ENCODE data around the gene NEU1. TPM values are rescaled to one million over a fixed set of nuclear protein-coding genes. Genes with fewer than 3 reads are reported as not detected.
"Not testable (repeated sequence)": the region's sequence is repeated elsewhere in the genome, so short reads cannot be mapped to it uniquely, and the experiment has no call there.

The NEU1 gene
- total RNA-seq, 2 donors from 2014 or later = 29.3 to 30.6 TPM

GRCh38 chr6:31815025-31815838 is 47.4 kb downstream of the NEU1 start, which contains the start of the genes HSPA1A and HSPA1L:
Gene HSPA1A, plus strand, starts transcription at chr6:31815543. Its CDS starts 214 bp downstream, at chr6:31815757.
Gene HSPA1L, minus strand, starts transcription at chr6:31815283. Its CDS starts 3,311 bp downstream, at chr6:31811972.
- peak within 1 kb of the TSS in 1 of 2 donors; percentile 36 for H3K4me3 ChIP-seq
- DNase-seq = peak; percentile 93 to 95 (median 94)
- ATAC-seq = peak; percentile 76
- H3K27me3 ChIP-seq = no peaks in the 10 kb centered on the region
- H3K9me3 ChIP-seq = no peaks in the 10 kb centered on the region
- 0% methylated on average over 54 of the region's 56 CpGs; no CpG with 5 or more reads in 1 of the 2 donors for WGBS, 2 donors
- H3K4me1 ChIP-seq = peaks cover 44% of the 10 kb centered on the region
- no peaks in the 10 kb centered on the region for H3K36me3 ChIP-seq (replicated peaks in 1 of 2; ENCODE audit: insufficient read depth in 1 of 2, low read depth in 2 of 2)
- intact Hi-C loops (cut with DNase I) = no loop called here
- peak within 1 kb of the TSS; percentile 88 to 100 (median 94) for H3K27ac ChIP-seq
- peak; percentile 99 to 100 (median 100) for TF ChIP-seq POLR2A (IDR thresholded peaks at IDR 0.05)
- peak in 2 of 7 experiments; percentile 8 to 10 for TF ChIP-seq CTCF (IDR thresholded peaks at IDR 0.05)

- no peaks in the 10 kb centered on the region for H3K9me3 ChIP-seq
- TF ChIP-seq POLR2A (IDR thresholded peaks at IDR 0.05) (peak in 2 of 3 donors; percentile 1 to 31), CTCF (IDR thresholded peaks at IDR 0.05) (no peak)
- H3K27ac ChIP-seq = peak overlapping the region; percentile 88 to 100 (median 94)
- intact Hi-C loops (cut with DNase I) = no loop called here
- peaks cover 38% of the 10 kb centered on the region for H3K4me1 ChIP-seq
- no peaks in the 10 kb centered on the region for H3K36me3 ChIP-seq (replicated peaks in 1 of 2; ENCODE audit: insufficient read depth in 1 of 2, low read depth in 2 of 2)
- H3K27me3 ChIP-seq = no peaks in the 10 kb centered on the region
- 0% methylated on average over 5 to 13 of the region's 13 CpGs for WGBS, 2 donors
- ATAC-seq (peak; percentile 89), DNase-seq (peak; percentile 94 to 98 (median 96))
- no peak overlapping the region for H3K4me3 ChIP-seq
Observed at GRCh38 chr6:31814677-31815024, 48.0 kb downstream of the NEU1 start.

- Histone ChIP-seq H3K36me3 (replicated peaks in 1 of 2; ENCODE audit: insufficient read depth in 1 of 2, low read depth in 2 of 2) (no peaks in the 10 kb centered on the region), H3K9me3 (no peaks in the 10 kb centered on the region), H3K4me3 (no peak overlapping the region), H3K27ac (peak overlapping the region; percentile 66 to 100 (median 94)), H3K27me3 (no peaks in the 10 kb centered on the region), H3K4me1 (peaks cover 27% of the 10 kb centered on the region)
- TF ChIP-seq POLR2A (IDR thresholded peaks at IDR 0.05) (no peak), CTCF (IDR thresholded peaks at IDR 0.05) (no peak)
- no peak for DNase-seq
- 85 to 88% methylated on average over 7 of the region's 7 CpGs for WGBS, 2 donors
- no peak for ATAC-seq
- intact Hi-C loops (cut with DNase I) = no loop called here
Observed at GRCh38 chr6:31813465-31813849, 49.2 kb downstream of the NEU1 start.

- Histone ChIP-seq H3K36me3 (replicated peaks in 1 of 2; ENCODE audit: insufficient read depth in 1 of 2, low read depth in 2 of 2) (no peaks in the 10 kb centered on the region), H3K27ac (no peak overlapping the region), H3K4me3 (no peak overlapping the region), H3K4me1 (peaks cover 21% of the 10 kb centered on the region), H3K27me3 (no peaks in the 10 kb centered on the region), H3K9me3 (no peaks in the 10 kb centered on the region)
- ATAC-seq (no peak), DNase-seq (no peak)
- WGBS, 2 donors = 83 to 87% methylated on average over 12 of the region's 12 CpGs
- intact Hi-C loops (cut with DNase I) = no loop called here
- TF ChIP-seq POLR2A (IDR thresholded peaks at IDR 0.05) (no peak), CTCF (IDR thresholded peaks at IDR 0.05) (no peak)
Observed at GRCh38 chr6:31811645-31812044, 51.0 kb downstream of the NEU1 start.

- H3K27ac ChIP-seq; ATAC-seq; H3K27me3 ChIP-seq; intact Hi-C loops (cut with DNase I); H3K4me3 ChIP-seq; H3K9me3 ChIP-seq; DNase-seq; H3K36me3 ChIP-seq (replicated peaks in 1 of 2; ENCODE audit: insufficient read depth in 1 of 2, low read depth in 2 of 2): not testable (repeated sequence)
- WGBS, 2 donors = 87 to 89% methylated on average over 10 of the region's 10 CpGs
- H3K4me1 ChIP-seq = peaks cover 16% of the 10 kb centered on the region
Observed at GRCh38 chr6:31808599-31808998, 54.0 kb downstream of the NEU1 start.

Small RNA genes within 50 kb of the gene (small RNA-seq; reads per million reads assigned to genes)
- gene SNORD48 (529 reads per million, percentile 98 among the genes with 10 or more reads in this experiment), gene SNORD52 (not detected)

Other genes starting within 250 kb of the NEU1 start
- gene AIF1, start 247.6 kb downstream of the NEU1 start, total RNA-seq = 1 to 10 TPM; 2.3 to 7.3 TPM
- gene PRRC2A, start 242.1 kb downstream of the NEU1 start, total RNA-seq = 10 to 100 TPM; 48.8 to 57.4 TPM
- 100 to 1,000 TPM; 101 to 128 TPM for gene BAG6, start 210.2 kb downstream of the NEU1 start, total RNA-seq
- gene APOM, start 206.9 kb downstream of the NEU1 start, total RNA-seq = 1 to 10 TPM in 1 of 2 donors, not detected in 1; 1.6 TPM
- gene C6orf47, start 202.0 kb downstream of the NEU1 start, total RNA-seq = 10 to 100 TPM; 15.8 to 22.1 TPM
- gene GPANK1, start 197.8 kb downstream of the NEU1 start, total RNA-seq = 10 to 100 TPM in 1 of 2 donors, 1 to 10 TPM in 1; 8.9 to 10.9 TPM
- gene CSNK2B, start 196.7 kb downstream of the NEU1 start, total RNA-seq = 100 to 1,000 TPM in 1 of 2 donors, 10 to 100 TPM in 1; 98.2 to 100 TPM
- 1 to 10 TPM; 6.9 to 8.3 TPM for gene LY6G5B, start 192.8 kb downstream of the NEU1 start, total RNA-seq
- gene LY6G5C, start 181.8 kb downstream of the NEU1 start, total RNA-seq = 1 to 10 TPM in 1 of 2 donors, not detected in 1; 4.4 TPM
- 10 to 100 TPM; 24.7 to 38.1 TPM for gene ABHD16A, start 159.5 kb downstream of the NEU1 start, total RNA-seq
- gene LY6G6F, start 156.0 kb downstream of the NEU1 start, total RNA-seq = not detected
- gene LY6G6D, start 147.5 kb downstream of the NEU1 start, total RNA-seq = not detected
- not detected for gene LY6G6C, start 141.1 kb downstream of the NEU1 start, total RNA-seq
- not detected for gene MPIG6B, start 139.4 kb downstream of the NEU1 start, total RNA-seq
- gene DDAH2, start 133.5 kb downstream of the NEU1 start, total RNA-seq = 10 to 100 TPM; 23.6 to 40.5 TPM
- 10 to 100 TPM; 68.9 to 92.9 TPM for gene CLIC1, start 126.3 kb downstream of the NEU1 start, total RNA-seq
- gene MSH5, start 122.8 kb downstream of the NEU1 start, total RNA-seq = 10 to 100 TPM in 1 of 2 donors, 1 to 10 TPM in 1; 6.7 to 12.9 TPM
- gene SAPCD1, start 100.2 kb downstream of the NEU1 start, total RNA-seq = 1 to 10 TPM; 2.0 to 2.6 TPM
- 1 to 10 TPM; 4.2 to 6.3 TPM for gene VWA7, start 85.5 kb downstream of the NEU1 start, total RNA-seq
- 10 to 100 TPM; 39.2 to 67.6 TPM for gene VARS1, start 67.1 kb downstream of the NEU1 start, total RNA-seq
- gene LSM2, start 55.9 kb downstream of the NEU1 start, total RNA-seq = 10 to 100 TPM; 21.0 to 22.4 TPM
- 1 to 10 TPM in 1 of 2 donors, under 1 TPM in 1; 0.33 to 1.0 TPM for gene HSPA1L, start 47.5 kb downstream of the NEU1 start, total RNA-seq
- 10 to 100 TPM; 70.9 to 92.1 TPM for gene HSPA1A, start 47.3 kb downstream of the NEU1 start, total RNA-seq
- 100 to 1,000 TPM in 1 of 2 donors, 10 to 100 TPM in 1; 87.0 to 131 TPM for gene HSPA1B, start 35.1 kb downstream of the NEU1 start, total RNA-seq
- gene SLC44A4, start 16.2 kb upstream of the NEU1 start, total RNA-seq = 10 to 100 TPM in 1 of 2 donors, 1 to 10 TPM in 1; 7.3 to 19.2 TPM
- 10 to 100 TPM; 35.8 to 87.7 TPM for gene EHMT2, start 34.9 kb upstream of the NEU1 start, total RNA-seq
- 1 to 10 TPM in 1 of 2 donors, not detected in 1; 2.1 TPM for gene ZBTB12, start 39.3 kb upstream of the NEU1 start, total RNA-seq
- 1 to 10 TPM; 1.3 TPM for gene C2, start 64.9 kb upstream of the NEU1 start, total RNA-seq
- gene CFB, start 83.3 kb upstream of the NEU1 start, total RNA-seq = 10 to 100 TPM; 21.0 to 33.9 TPM
- 10 to 100 TPM; 38.9 to 39.9 TPM for gene NELFE, start 96.2 kb upstream of the NEU1 start, total RNA-seq
- gene SKIC2, start 96.4 kb upstream of the NEU1 start, total RNA-seq = 10 to 100 TPM; 30.9 to 52.1 TPM
- 10 to 100 TPM; 16.9 to 26.0 TPM for gene DXO, start 109.3 kb upstream of the NEU1 start, total RNA-seq
- gene C4A, start 119.2 kb upstream of the NEU1 start, total RNA-seq = 10 to 100 TPM; 60.3 to 65.9 TPM
- 10 to 100 TPM; 57.7 to 77.3 TPM for gene C4B, start 152.0 kb upstream of the NEU1 start, total RNA-seq
- gene CYP21A2, start 175.6 kb upstream of the NEU1 start, total RNA-seq = under 1 TPM in 1 of 2 donors, not detected in 1; 0.52 TPM
- gene TNXB, start 246.5 kb upstream of the NEU1 start, total RNA-seq = 10 to 100 TPM; 24.9 to 36.6 TPM